ENCODE results near the gene TMEM8B. TPM values are rescaled to one million over a fixed set of nuclear protein-coding genes. Genes with fewer than 3 reads are reported as not detected.
"Not testable (repeated sequence)": the region's sequence is repeated elsewhere in the genome, so short reads cannot be mapped to it uniquely, and the experiment has no call there.

Gene TMEM8B
- total RNA-seq, 2 donors from 2014 or later: 16.1 to 18.5 TPM

DNA sequence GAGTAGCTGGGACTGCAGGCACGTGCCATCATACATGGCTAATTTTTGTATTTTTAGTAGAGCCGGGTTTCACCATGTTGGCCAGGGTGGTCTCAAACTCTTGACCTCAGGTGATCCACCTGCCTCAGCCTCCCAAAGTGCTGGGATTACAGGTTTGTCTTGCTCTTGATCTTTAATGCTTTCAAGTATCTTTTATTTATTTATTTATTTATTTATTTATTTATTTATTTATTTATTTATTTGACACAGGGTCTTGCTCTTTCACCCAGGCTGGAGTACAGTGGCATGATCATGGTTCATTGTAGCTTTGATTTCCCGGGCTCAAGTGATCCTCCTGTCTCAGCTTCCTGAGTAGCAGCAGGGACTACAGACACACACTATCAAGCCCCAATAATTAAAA lies 55.9 kb downstream of the TMEM8B start:
- intact Hi-C loops (cut with DNase I): loop anchor here in 1 of 2 donors (5.0 kb wide), 1 partner anchor 93 kb away; the partner anchor contains the start of gene NPR2
- DNase-seq (ENCODE audit: low spot score): not testable (repeated sequence)

DNA sequence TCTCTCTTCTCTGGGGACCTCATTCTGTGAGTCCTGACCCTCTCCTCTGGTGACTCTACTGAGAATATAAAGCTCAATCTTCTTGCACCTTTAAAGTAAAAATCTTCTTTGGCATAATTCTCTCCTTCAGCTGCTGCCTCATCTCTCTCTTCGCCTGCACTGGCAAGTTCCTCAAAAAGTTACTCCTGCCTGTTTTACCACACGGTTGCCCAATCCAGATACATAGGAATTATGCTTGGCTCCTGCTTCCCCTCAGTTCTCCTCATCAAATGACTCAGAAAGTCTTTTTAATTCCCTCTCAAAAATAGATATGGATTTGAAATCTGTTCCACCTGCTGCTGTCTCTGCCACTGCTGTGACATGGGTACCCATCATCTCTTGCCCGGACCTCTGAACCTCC lies 62.6 kb downstream of the TMEM8B start:
- intact Hi-C loops (cut with DNase I): loop anchor here in 1 of 2 donors (5.0 kb wide), 1 partner anchor 114 kb away; no protein-coding TSS in a partner anchor

GRCh38 chr9:35892051-35892450 lies 63.0 kb downstream of the TMEM8B start:
- intact Hi-C loops (cut with DNase I): loop anchor here in 1 of 2 donors (5.0 kb wide), 1 partner anchor 115 kb away; no protein-coding TSS in a partner anchor
- no peak for DNase-seq (ENCODE audit: low spot score)

More for the DNA sequence above, 62.6 kb downstream of the TMEM8B start:
- DNase-seq (ENCODE audit: low spot score): no peak

DNA sequence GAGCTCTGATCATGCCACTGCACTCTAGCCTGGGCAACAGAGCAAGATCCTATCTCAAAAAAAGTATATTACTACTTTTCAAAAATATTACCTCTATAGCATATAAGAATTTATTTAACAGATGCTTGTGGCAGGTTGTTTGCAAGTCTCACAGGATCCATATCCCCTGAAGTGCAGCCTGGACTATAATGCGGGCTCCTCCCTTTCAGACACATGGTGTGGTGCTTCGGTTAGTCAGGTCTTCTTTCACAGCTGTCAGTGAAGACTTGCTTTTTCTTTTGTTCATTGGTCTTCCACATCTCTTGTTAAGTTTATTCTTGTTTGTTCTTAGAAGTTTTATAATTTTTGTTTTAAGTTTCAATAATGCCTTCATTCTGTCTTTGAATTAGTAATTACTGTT lies 67.5 kb downstream of the TMEM8B start:
- DNase-seq (ENCODE audit: low spot score): no peak
- intact Hi-C loops (cut with DNase I): no loop called here

DNA sequence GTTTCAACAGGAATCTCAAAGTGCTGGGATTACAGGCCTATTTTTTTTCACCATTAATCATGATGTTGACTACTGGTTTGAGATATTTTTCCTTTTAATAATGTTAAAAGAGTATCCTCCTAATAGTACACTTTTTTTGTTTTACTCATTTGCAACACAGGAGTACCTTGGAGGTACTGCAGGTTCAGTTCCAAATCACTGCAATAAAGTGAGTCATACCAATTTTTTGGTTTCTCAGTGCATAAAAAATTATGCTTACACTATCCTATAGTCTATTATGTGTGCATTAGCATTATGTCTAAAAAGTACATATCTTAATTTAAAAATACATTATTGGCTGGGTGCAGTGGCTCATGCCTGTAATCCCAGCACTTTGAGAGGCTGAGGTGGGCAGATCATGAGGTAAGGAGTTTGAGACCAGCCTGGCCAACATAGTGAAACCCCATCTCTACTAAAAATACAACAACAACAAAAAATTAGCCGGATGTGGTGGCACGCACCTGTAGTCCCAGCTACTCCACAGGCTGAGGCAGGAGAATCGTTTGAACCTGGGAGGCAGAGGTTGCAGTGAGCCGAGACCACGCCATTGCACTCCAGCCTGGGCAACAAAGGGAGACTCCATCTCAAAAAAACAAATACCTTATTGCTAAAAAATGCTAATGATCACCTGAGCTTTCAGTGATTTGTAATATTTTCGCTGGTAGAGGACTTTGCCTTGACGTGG lies 68.5 kb downstream of the TMEM8B start:
- DNase-seq (ENCODE audit: low spot score); intact Hi-C loops (cut with DNase I): not testable (repeated sequence)

DNA sequence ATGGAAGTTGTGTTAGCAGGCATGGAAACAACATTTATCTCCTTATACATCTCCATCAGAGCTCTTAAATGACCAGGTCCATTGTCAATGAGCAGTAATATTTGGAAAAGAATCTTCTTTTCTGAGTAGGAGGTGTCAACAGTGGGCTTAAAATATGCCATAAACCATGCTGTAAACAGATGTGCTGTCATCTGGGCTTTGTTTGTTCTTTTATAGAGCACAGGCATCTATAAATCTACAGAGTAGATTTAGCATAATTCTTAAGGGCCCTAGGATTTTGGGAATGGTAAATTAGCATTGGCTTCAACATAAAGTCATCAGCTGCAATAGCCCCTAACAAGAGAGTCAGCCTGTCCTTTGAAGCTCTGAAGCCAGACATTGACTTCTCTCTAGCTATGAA lies 69.3 kb downstream of the TMEM8B start:
- intact Hi-C loops (cut with DNase I): no loop called here
- no peak for DNase-seq (ENCODE audit: low spot score)

- no peak for DNase-seq (ENCODE audit: low spot score)
- intact Hi-C loops (cut with DNase I): no loop called here
Observed at GRCh38 chr9:35899021-35899420, 70.0 kb downstream of the TMEM8B start.

DNA sequence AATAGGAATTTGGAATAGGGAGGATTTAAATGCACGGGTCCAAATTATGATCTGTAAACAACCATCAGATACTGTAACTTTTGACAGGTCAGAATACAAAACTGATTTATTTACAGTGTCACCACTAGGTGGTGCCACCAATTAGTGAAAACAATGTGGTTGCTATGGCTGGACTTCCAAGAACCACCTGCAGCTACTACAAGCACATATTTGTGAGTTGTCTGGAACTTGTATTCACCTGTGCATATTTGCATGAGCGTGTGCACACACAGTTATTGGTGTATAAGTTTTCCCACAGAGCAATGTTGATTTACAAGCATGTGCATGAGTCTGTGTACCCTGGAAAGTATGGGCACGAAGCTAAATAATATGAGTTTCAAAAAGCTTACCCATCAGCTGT lies 74.0 kb downstream of the TMEM8B start:
- DNase-seq (ENCODE audit: low spot score): no peak
- intact Hi-C loops (cut with DNase I): loop anchor here (2.0 to 10.0 kb wide), 4 partner anchors 39 to 262 kb away; partner anchors contain the start of gene CCIN (in 1 of the 2)

DNA sequence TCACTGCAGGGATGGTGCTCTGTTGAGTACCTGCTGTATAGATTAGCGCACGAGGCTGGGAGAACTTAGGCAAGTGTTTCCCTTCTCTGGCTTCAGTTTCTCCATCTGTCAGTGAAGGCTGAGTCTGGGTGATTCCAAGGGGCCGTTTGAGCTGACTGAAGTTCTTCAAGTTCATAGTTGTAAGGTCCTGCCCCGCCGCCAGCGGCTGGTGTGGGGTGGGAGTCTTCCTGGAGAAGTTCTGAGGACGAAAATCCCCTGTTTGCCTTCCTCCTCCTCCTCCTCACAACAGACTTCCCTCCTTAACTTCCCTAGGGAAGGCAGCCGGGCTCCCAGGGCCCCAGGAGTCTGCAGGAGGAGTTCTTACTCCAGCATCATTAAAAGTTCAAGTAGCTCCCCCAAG lies 75.3 kb downstream of the TMEM8B start:
- no peak for DNase-seq (ENCODE audit: low spot score)
- intact Hi-C loops (cut with DNase I): loop anchor here in 1 of 2 donors (1.0 to 10.0 kb wide), 4 partner anchors 38 to 260 kb away; partner anchors contain the start of gene CCIN

GRCh38 chr9:35905051-35905781 lies 76.2 kb downstream of the TMEM8B start:
- no peak for DNase-seq (ENCODE audit: low spot score)
- intact Hi-C loops (cut with DNase I): loop anchor here in 1 of 2 donors (10.0 kb wide), 2 partner anchors 120 to 260 kb away; partner anchors contain the start of gene CCIN

- intact Hi-C loops (cut with DNase I): loop anchor here in 1 of 2 donors (10.0 kb wide), 2 partner anchors 121 to 259 kb away; partner anchors contain the start of gene CCIN
Observed at GRCh38 chr9:35905912-35906679, 77.1 kb downstream of the TMEM8B start, which contains the start of gene HRCT1. HRCT1 (plus strand) TSS chr9:35906202; CDS start chr9:35906288, 86 bp downstream.

GRCh38 chr9:35906923-35907699 lies 78.1 kb downstream of the TMEM8B start:
- peak; percentile 94 for DNase-seq (ENCODE audit: low spot score)
- intact Hi-C loops (cut with DNase I): loop anchor here in 1 of 2 donors (10.0 kb wide), 2 partner anchors 122 to 258 kb away; partner anchors contain the start of gene CCIN

More at GRCh38 chr9:35905912-35906679, 77.1 kb downstream of the TMEM8B start, which contains the start of gene HRCT1:
- peak; percentile 97 for DNase-seq (ENCODE audit: low spot score)

DNA sequence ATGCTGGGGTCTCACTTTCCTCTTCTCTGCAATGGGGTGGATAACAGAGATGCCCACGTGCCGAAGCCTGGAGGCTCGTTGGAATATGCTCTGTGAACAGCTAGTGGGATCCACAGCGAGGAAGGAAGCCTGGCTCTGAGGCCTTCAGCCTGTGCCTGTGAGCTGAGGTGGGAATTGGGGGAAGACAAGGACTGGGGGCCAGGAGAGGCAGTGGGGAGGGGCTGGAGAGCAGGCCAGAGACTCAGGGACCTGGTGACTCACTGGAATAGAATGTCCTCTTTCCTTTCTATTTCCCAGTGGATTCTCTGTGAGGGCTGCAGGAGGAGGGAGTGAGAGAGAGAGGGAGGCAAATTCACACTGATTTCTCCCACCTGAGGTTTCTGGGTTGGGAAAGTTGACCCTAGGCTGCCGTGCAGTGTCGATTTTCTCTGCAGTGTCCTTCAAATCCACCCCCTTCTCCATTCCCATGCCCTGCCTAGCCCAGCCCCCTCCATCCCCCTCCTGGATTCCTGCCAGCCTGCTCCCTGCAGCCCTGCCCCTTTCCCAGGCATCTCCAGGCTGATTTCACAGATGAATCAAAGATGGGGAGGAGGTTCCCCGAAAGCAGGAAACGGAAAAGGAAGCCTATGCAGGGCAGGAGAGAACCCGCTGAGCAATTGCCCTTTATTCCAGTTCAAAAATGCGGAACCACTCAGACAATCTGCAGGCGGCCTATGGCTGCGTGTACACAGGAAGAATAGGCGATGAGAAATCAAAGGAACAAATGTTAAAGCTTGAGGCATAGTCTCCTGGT lies 78.9 kb downstream of the TMEM8B start:
- DNase-seq (ENCODE audit: low spot score): peak; percentile 89

GRCh38 chr9:35908504-35909125 lies 79.6 kb downstream of the TMEM8B start:
- no peak for DNase-seq (ENCODE audit: low spot score)
- intact Hi-C loops (cut with DNase I): loop anchor here in 1 of 2 donors (10.0 kb wide), 2 partner anchors 124 to 256 kb away; partner anchors contain the start of gene CCIN

More for the DNA sequence above, 78.9 kb downstream of the TMEM8B start:
- intact Hi-C loops (cut with DNase I): loop anchor here in 1 of 2 donors (10.0 kb wide), 2 partner anchors 123 to 257 kb away; partner anchors contain the start of gene CCIN

DNA sequence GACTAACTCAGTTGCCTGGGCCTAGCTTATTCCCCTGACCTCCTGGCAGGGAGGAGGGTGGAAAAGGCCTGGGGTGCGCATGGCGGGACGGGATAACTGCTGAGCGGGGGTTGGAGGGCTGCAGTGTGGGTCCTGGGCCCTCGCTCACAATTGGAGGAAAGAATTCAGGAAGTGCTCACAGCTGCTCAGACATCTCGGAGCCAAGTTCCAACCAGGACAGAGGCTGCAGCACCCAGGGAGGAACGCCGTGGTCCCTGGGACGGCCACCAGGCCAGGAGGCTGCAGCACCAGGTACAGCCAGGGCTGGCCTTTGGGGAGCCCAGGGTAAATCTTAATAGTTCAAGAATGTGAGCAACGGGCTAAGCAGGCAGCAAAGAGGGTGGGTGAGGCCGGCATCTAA lies 80.2 kb downstream of the TMEM8B start, which contains the start of gene SPAAR:
Gene SPAAR, plus strand, starts transcription at position 217 of the 400 bp plus-strand sequence. CDS start 974 bp downstream, outside the sequence.
- no peak for DNase-seq (ENCODE audit: low spot score)
- intact Hi-C loops (cut with DNase I): loop anchor here in 1 of 2 donors (10.0 kb wide), 2 partner anchors 124 to 256 kb away; partner anchors contain the start of gene CCIN
